ENCODE results near the gene SNCAIP. TPM values are rescaled to one million over a fixed set of nuclear protein-coding genes. Genes with fewer than 3 reads are reported as not detected.

The SNCAIP gene
- total and polyA plus RNA-seq, 8 donors = 0.45 to 10.6 (median 2.6) TPM; not detected in 1

DNA sequence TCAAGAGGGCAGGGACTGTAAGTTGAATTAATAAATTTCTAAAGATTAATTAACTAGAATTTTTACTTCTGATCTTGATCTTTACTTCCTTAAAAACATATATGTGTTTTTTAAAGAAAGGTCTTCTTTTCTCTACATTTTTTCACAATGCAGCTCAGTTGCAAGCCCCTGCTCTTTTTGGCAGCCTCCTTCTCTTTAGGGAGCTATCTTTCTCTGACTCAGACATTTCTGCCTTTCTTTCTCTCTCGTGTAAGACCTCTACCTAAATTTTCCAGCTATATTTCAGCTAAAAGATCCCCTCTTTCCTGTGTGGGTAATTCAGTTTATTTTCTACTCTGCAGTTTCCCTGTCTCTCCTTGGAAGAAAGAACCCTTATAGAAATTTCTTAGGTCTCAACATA, 38.3 kb upstream of the SNCAIP start:
- DNase-seq = no peak
- H3K27me3 ChIP-seq = no peaks in the 10 kb centered on the region
- no peaks in the 10 kb centered on the region for H3K36me3 ChIP-seq
- H3K4me1 ChIP-seq = no peaks in the 10 kb centered on the region
- TF ChIP-seq POLR2A (IDR thresholded peaks at IDR 0.05) (no peak), EP300 (IDR thresholded peaks at IDR 0.05) (no peak), POLR2AphosphoS5 (IDR thresholded peaks at IDR 0.05) (no peak)
- TF ChIP-seq, protein P1, sequence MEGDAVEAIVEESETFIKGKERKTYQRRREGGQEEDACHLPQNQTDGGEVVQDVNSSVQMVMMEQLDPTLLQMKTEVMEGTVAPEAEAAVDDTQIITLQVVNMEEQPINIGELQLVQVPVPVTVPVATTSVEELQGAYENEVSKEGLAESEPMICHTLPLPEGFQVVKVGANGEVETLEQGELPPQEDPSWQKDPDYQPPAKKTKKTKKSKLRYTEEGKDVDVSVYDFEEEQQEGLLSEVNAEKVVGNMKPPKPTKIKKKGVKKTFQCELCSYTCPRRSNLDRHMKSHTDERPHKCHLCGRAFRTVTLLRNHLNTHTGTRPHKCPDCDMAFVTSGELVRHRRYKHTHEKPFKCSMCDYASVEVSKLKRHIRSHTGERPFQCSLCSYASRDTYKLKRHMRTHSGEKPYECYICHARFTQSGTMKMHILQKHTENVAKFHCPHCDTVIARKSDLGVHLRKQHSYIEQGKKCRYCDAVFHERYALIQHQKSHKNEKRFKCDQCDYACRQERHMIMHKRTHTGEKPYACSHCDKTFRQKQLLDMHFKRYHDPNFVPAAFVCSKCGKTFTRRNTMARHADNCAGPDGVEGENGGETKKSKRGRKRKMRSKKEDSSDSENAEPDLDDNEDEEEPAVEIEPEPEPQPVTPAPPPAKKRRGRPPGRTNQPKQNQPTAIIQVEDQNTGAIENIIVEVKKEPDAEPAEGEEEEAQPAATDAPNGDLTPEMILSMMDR (IDR thresholded peaks at IDR 0.05) = no peak
- intact Hi-C loops (cut with DNase I; ENCODE audit: low total_unique reads) = no loop called here
- WGBS, 5 donors = 50 to 67% (median 63%) methylated on average over 1 of the region's 1 CpG
- no peak overlapping the region for H3K4me3 ChIP-seq
- H3K27ac ChIP-seq = no peak overlapping the region
- no peaks in the 10 kb centered on the region for H3K9me3 ChIP-seq

DNA sequence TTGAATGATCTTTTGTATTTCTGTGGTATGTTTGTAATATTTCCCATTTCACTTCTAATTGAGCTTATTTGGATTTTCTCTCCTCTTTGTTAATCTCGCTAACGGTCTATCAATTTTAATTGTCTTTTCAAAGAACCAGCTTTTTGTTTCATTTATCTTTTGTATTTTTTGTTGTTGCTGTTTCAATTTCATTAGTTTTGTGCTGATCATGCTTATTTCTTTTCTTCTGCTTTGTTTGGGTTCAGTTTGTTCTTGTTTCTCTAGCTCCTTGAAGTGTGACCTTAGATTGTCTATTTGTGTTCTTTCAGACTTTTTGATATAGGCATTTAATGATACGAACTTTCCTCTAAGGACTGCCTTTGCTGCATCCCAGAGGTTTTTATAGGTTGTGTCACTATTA, 28.4 kb upstream of the SNCAIP start:
- intact Hi-C loops (cut with DNase I; ENCODE audit: low total_unique reads) = no loop called here

DNA sequence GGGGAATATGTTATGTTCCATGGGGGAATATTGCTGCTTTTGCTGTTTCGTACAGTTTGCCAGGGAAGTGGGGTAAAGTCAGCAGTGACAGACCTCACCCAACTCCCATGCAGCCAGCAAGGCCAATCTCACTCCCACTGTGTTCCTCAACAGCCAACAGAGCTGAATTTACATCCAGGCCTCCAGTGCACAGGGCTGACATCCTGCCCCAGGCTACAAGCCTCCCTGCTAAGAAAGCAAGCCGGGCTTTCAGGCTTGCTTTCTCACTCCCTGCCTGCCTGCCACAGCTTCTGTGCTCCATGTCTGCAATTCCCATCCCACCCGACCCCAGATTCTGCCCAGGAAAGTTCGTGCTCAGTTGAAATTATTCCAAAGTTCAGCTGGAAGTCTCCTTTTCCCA, 25.5 kb upstream of the SNCAIP start:
- DNase-seq = no peak
- Histone ChIP-seq H3K36me3 (no peaks in the 10 kb centered on the region), H3K9me3 (peaks cover 0 to 10% (median 3%) of the 10 kb centered on the region in 4 donors), H3K4me1 (peaks cover 0 to 6% (median 0%) of the 10 kb centered on the region in 4 donors), H3K4me3 (no peak overlapping the region), H3K27ac (no peak overlapping the region), H3K27me3 (no peaks in the 10 kb centered on the region)
- TF ChIP-seq POLR2A (IDR thresholded peaks at IDR 0.05) (no peak), EP300 (IDR thresholded peaks at IDR 0.05) (no peak), POLR2AphosphoS5 (IDR thresholded peaks at IDR 0.05) (no peak)
- TF ChIP-seq, protein P1 (IDR thresholded peaks at IDR 0.05) = no peak
- 61 to 82% (median 70%) methylated on average over 4 of the region's 4 CpGs for WGBS, 5 donors
- intact Hi-C loops (cut with DNase I; ENCODE audit: low total_unique reads) = no loop called here

More for the DNA sequence above, 28.4 kb upstream of the SNCAIP start:
- 86 to 96% (median 91%) methylated on average over 3 of the region's 3 CpGs for WGBS, 5 donors
- no peak for DNase-seq
- Histone ChIP-seq H3K36me3 (no peaks in the 10 kb centered on the region), H3K27ac (no peak overlapping the region), H3K9me3 (peaks cover 0 to 14% (median 3%) of the 10 kb centered on the region in 4 donors), H3K27me3 (no peaks in the 10 kb centered on the region), H3K4me3 (no peak overlapping the region), H3K4me1 (no peaks in the 10 kb centered on the region)
- no peak for TF ChIP-seq POLR2A (IDR thresholded peaks at IDR 0.05)
- TF ChIP-seq POLR2AphosphoS5 (IDR thresholded peaks at IDR 0.05) = no peak
- TF ChIP-seq EP300 (IDR thresholded peaks at IDR 0.05) = no peak
- TF ChIP-seq, protein P1 (IDR thresholded peaks at IDR 0.05) = no peak

DNA sequence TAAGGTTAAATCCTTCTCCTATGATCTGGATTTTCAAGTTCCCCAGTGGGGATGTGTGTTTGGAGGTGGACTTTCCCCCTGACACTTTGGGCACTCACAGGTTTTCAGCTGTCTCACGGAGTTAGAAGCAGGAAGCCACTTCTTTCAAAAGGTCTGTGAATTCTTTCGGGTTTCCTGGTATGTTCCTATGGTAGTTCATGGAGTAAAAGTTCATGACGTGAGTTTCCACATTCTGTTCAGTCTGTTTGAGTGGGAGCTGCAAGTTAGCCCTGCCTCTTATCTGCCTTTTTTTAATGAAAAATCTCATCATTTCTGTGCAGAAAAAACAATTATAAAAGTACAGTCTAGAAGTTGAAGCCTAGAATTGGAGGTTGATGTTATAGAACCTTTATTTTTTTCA, 24.9 kb upstream of the SNCAIP start:
- WGBS, 5 donors = 59 to 71% (median 64%) methylated on average over 3 of the region's 3 CpGs
- no peak overlapping the region for H3K4me3 ChIP-seq
- TF ChIP-seq POLR2AphosphoS5 (IDR thresholded peaks at IDR 0.05) (no peak), EP300 (IDR thresholded peaks at IDR 0.05) (no peak), POLR2A (IDR thresholded peaks at IDR 0.05) (no peak)
- TF ChIP-seq, protein P1 (IDR thresholded peaks at IDR 0.05) = no peak
- H3K9me3 ChIP-seq = peaks cover 0 to 10% (median 3%) of the 10 kb centered on the region in 4 donors
- H3K4me1 ChIP-seq = peaks cover 0 to 11% (median 2%) of the 10 kb centered on the region in 4 donors
- intact Hi-C loops (cut with DNase I; ENCODE audit: low total_unique reads) = no loop called here
- H3K27me3 ChIP-seq = no peaks in the 10 kb centered on the region
- no peaks in the 10 kb centered on the region for H3K36me3 ChIP-seq
- no peak for DNase-seq
- no peak overlapping the region for H3K27ac ChIP-seq

Data from stomach (tissue), 9 donors.